Lower leg skin (tissue), 3 donors: Measurements from ENCODE around the gene ELF1.

ENCODE experiments used
- CTCF ChIP-seq, 3 donors: fragments of 450-650 bp; IDR thresholded peaks; one replicate each; pipeline ENCODE4 v1.5.1; 2016; ENCODE audit warnings: antibody characterized with exemption in 3 of 3, mild to moderate bottlenecking in 3 of 3, moderate library complexity in 2 of 3
- POLR2A ChIP-seq, 2 donors: fragments of 450-650 bp; IDR thresholded peaks; one replicate each; pipeline ENCODE4 v1.6.1; 2016 to 2017; ENCODE audit warnings: antibody characterized with exemption in 2 of 2, mild to moderate bottlenecking in 1 of 2, moderate library complexity in 1 of 2

GRCh38 chr13:40969169-40969901 lies 49.8 kb downstream of the ELF1 start:
- TF ChIP-seq POLR2A (IDR thresholded peaks at IDR 0.05) (no peak), CTCF (IDR thresholded peaks at IDR 0.05) (no peak)
